Fibroblast of mammary gland (primary cell): ENCODE data around the gene EEF1AKMT3.
A peak's percentile ranks its signal among the peaks of the same experiment; 100 is the strongest.

ENCODE experiments used
- DNase-seq: peaks from one replicate; pipeline ENCODE4 v3.0.0-alpha.2; 2010; ENCODE audit warnings: low read depth
- H3K4me3 ChIP-seq: 2 replicates; pipeline ENCODE4 v1.5.1; 2011; ENCODE audit warnings: low read depth, mild to moderate bottlenecking, low read length, moderate library complexity; ENCODE audit not compliant: control insufficient read depth
- CTCF ChIP-seq: conservative IDR thresholded peaks from 2 replicates; pipeline ENCODE4 v1.5.1; 2011; ENCODE audit warnings: low read depth, low read length, inconsistent platforms; ENCODE audit not compliant: control insufficient read depth, insufficient read depth

The EEF1AKMT3 gene

GRCh38 chr12:57744777-57745484 is 27.5 kb upstream of the EEF1AKMT3 start, which contains the start of gene TSPAN31:
TSPAN31 (plus strand) TSS chr12:57745039; CDS start chr12:57745155, 116 bp downstream.
- DNase-seq, result peak; percentile 99
- H3K4me3 ChIP-seq, result peak within 1 kb of the TSS; percentile 97
- TF ChIP-seq CTCF, result no peak

- DNase-seq, result no peak
- peak overlapping the region; percentile 97 for H3K4me3 ChIP-seq
- TF ChIP-seq CTCF, result no peak
These were observed 26.9 kb upstream of the EEF1AKMT3 start for GRCh38 chr12:57745485-57745881.

- TF ChIP-seq CTCF, result no peak
- DNase-seq, result no peak
- peak overlapping the region; percentile 97 for H3K4me3 ChIP-seq
These were observed 26.4 kb upstream of the EEF1AKMT3 start for GRCh38 chr12:57746025-57746424.

- no peak for TF ChIP-seq CTCF
- H3K4me3 ChIP-seq, result no peak overlapping the region
These were observed 23.4 kb upstream of the EEF1AKMT3 start for GRCh38 chr12:57749061-57749460.

GRCh38 chr12:57750561-57751431 is 21.6 kb upstream of the EEF1AKMT3 start:
- peak overlapping the region; percentile 89 for H3K4me3 ChIP-seq
- no peak for DNase-seq
- no peak for TF ChIP-seq CTCF

More at GRCh38 chr12:57749061-57749460, 23.4 kb upstream of the EEF1AKMT3 start:
- no peak for DNase-seq

- H3K4me3 ChIP-seq, result peak overlapping the region; percentile 89
These were observed 21.0 kb upstream of the EEF1AKMT3 start for GRCh38 chr12:57751432-57751787.

More at GRCh38 chr12:57751432-57751787, 21.0 kb upstream of the EEF1AKMT3 start:
- no peak for DNase-seq
- TF ChIP-seq CTCF, result no peak
